Measurements from ENCODE around the gene ABHD8.

DNA sequence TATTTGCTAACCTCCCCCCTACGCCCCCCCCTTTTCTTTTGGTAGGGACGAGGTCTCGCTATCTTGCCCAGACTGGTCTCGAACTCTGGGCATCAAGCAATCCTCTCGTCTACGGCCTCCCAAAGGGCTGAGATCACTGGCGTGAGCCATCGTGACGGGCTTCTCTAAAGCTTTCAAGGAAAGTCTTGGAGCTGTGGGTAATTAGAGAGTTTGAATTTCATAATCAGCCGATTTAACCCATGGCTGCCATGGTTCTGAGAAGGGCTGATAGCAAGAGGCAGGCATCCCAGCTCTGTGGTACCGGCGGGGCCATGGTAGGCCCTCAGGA is 679 bp upstream of the ABHD8 start:
- TF ChIP-seq, protein P1, sequence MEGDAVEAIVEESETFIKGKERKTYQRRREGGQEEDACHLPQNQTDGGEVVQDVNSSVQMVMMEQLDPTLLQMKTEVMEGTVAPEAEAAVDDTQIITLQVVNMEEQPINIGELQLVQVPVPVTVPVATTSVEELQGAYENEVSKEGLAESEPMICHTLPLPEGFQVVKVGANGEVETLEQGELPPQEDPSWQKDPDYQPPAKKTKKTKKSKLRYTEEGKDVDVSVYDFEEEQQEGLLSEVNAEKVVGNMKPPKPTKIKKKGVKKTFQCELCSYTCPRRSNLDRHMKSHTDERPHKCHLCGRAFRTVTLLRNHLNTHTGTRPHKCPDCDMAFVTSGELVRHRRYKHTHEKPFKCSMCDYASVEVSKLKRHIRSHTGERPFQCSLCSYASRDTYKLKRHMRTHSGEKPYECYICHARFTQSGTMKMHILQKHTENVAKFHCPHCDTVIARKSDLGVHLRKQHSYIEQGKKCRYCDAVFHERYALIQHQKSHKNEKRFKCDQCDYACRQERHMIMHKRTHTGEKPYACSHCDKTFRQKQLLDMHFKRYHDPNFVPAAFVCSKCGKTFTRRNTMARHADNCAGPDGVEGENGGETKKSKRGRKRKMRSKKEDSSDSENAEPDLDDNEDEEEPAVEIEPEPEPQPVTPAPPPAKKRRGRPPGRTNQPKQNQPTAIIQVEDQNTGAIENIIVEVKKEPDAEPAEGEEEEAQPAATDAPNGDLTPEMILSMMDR (IDR thresholded peaks at IDR 0.05; ENCODE audit: low read depth, low read length, poor library complexity, severe bottlenecking): no peak
- no peak for TF ChIP-seq EZH2phosphoT487 (IDR thresholded peaks at IDR 0.05; ENCODE audit: borderline replicate concordance, low read length)
